ENCODE results near the gene TMEM25. TPM values are rescaled to one million over a fixed set of nuclear protein-coding genes. Genes with fewer than 3 reads are reported as not detected.

The TMEM25 gene
- total RNA-seq, 1 experiment from 2014 or later, result 24.5 TPM

- no peaks in the 10 kb centered on the region for H3K79me2 ChIP-seq (ENCODE audit: insufficient read depth, low read length)
- H3K4me1 ChIP-seq (ENCODE audit: insufficient read depth, low read length), result no peaks in the 10 kb centered on the region; the same call in 1 of the 2 replicates
- H2BK120ac ChIP-seq (ENCODE audit: low read depth, low read length, poor library complexity, severe bottlenecking), result no peak overlapping the region
- H3K9ac ChIP-seq (ENCODE audit: extremely low read depth, insufficient read length, low read length), result peak overlapping the region; percentile 46
- peaks cover 10% of the 10 kb centered on the region for H3K23me2 ChIP-seq (ENCODE audit: insufficient read length, low read depth, low read length, poor library complexity, severe bottlenecking)
- peak overlapping the region; percentile 93 for H3K4me2 ChIP-seq (ENCODE audit: insufficient read depth, insufficient read length, low read length)
- H3K56ac ChIP-seq (ENCODE audit: insufficient read length, low read depth, low read length), result no peak overlapping the region
- Mint-ChIP-seq H3K27ac (no peak overlapping the region), H3K9me3 (no peaks in the 10 kb centered on the region), H3K27me3 (ENCODE audit: low read depth) (peaks cover 5% of the 10 kb centered on the region; the same call in 1 of the 2 replicates), H3K4me1 (peaks cover 38% of the 10 kb centered on the region in 2 experiments), H3K36me3 (ENCODE audit: insufficient read depth in 1 of 3, low read depth in 3 of 3) (peaks cover 0 to 5% (median 4%) of the 10 kb centered on the region in 3 experiments; a peak in 4 of 7 replicates), H3K4me3 (peak overlapping the region; percentile 86 to 97)
- no peak overlapping the region for H2AK5ac ChIP-seq (ENCODE audit: insufficient read length, low read length)
- no peak overlapping the region for H3K27ac ChIP-seq (ENCODE audit: insufficient read length, low read depth, low read length)
- H4K20me1 ChIP-seq (ENCODE audit: control insufficient read depth, insufficient read depth, insufficient read length), result no peaks in the 10 kb centered on the region
- no CpG with 5 or more reads among the region's 31 CpGs for WGBS (ENCODE audit: extremely low coverage, insufficient read length, low lambda C conversion rate)
- no peak for DNase-seq
- H3K23ac ChIP-seq (ENCODE audit: insufficient read length, low read depth, low read length), result no peak overlapping the region
- no peak overlapping the region for H3K4ac ChIP-seq (ENCODE audit: low read depth, low read length)
- H3K27me3 ChIP-seq (ENCODE audit: insufficient read depth, low read length), result no peaks in the 10 kb centered on the region
- no peak overlapping the region for H4K5ac ChIP-seq (ENCODE audit: insufficient read length, low read depth, low read length)
- H3T11ph ChIP-seq (ENCODE audit: low read length), result no peak overlapping the region
- no peak overlapping the region for H2BK5ac ChIP-seq (ENCODE audit: insufficient read length, low read length)
- no peaks in the 10 kb centered on the region for H3K79me1 ChIP-seq (ENCODE audit: insufficient read depth, low read depth, low read length, poor library complexity, severe bottlenecking)
- H2BK20ac ChIP-seq (ENCODE audit: low read depth, low read length, poor library complexity, severe bottlenecking), result no peak overlapping the region
- H4K8ac ChIP-seq (replicated peaks; ENCODE audit: insufficient read length, low read depth, low read length), result no peak overlapping the region
- no peak for TF ChIP-seq CTCF (conservative IDR thresholded peaks at IDR 0.05)
- H3K9me3 ChIP-seq (ENCODE audit: control insufficient read depth, low read depth, low read length), result no peaks in the 10 kb centered on the region
- no peak overlapping the region for H2BK15ac ChIP-seq (ENCODE audit: low read depth, low read length)
- H4K91ac ChIP-seq (ENCODE audit: insufficient read length, low read depth, low read length), result no peak overlapping the region
- H2BK12ac ChIP-seq (ENCODE audit: insufficient read length, low read depth, low read length), result no peak overlapping the region
- no peak overlapping the region for H3K18ac ChIP-seq (ENCODE audit: insufficient read length, low read depth, low read length)
- H2AFZ ChIP-seq (ENCODE audit: low read length), result no peak overlapping the region
- peak overlapping the region; percentile 13; the same call in 1 of the 2 replicates for H3K14ac ChIP-seq (ENCODE audit: insufficient read depth, low read length)
These were observed 761 bp upstream of the TMEM25 start for GRCh38 chr11:118530180-118530682.

Data from H9 (cell line).